Sigmoid colon (tissue), 4 donors: ENCODE data around the gene FKRP.
"Not testable (repeated sequence)": the region's sequence is repeated elsewhere in the genome, so short reads cannot be mapped to it uniquely, and the experiment has no call there.

Experiments
- CTCF ChIP-seq, 4 experiments: fragments of 450-650 bp in 3 of 4; fragments of 200-600 bp in 1 of 4; IDR thresholded peaks; one replicate each; pipeline ENCODE4 v1.5.1; 2016 to 2019; ENCODE audit warnings: antibody characterized with exemption in 4 of 4, mild to moderate bottlenecking in 3 of 4, moderate library complexity in 2 of 4
- EP300 ChIP-seq, 4 donors: sonication (generic); formaldehyde crosslinking; IDR thresholded peaks; one replicate each; pipeline ENCODE4 v1.6.1; 2017; ENCODE audit warnings: antibody characterized with exemption in 4 of 4
- POLR2A ChIP-seq, 2 donors: fragments of 450-650 bp; IDR thresholded peaks; one replicate each; pipeline ENCODE4 v1.6.1; 2016; ENCODE audit warnings: antibody characterized with exemption in 2 of 2, mild to moderate bottlenecking in 2 of 2, moderate library complexity in 2 of 2
- POLR2AphosphoS5 ChIP-seq, 4 donors: sonication (generic); formaldehyde crosslinking; IDR thresholded peaks; one replicate each; pipeline ENCODE4 v1.6.1; 2017; ENCODE audit warnings: antibody characterized with exemption in 4 of 4

DNA sequence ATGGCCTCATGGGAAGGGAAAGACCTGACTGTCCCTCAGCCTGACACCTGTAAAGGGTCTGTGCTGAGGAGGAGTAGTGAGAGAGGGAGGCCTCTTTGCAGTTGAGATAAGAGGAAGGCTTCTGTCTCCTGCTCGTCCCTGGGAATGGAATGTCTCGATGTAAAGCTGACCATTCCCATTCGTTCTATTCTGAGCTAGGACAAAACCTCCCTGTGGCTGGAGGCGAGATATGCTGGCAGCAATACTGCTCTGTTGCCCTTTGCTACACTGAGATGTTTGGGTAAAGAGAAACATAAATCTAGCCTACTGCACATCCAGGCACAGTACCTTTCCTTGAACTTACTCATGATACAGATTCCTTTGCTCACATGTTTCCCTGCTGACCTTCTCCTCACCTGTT, 22.9 kb downstream of the FKRP start:
- not testable (repeated sequence) for TF ChIP-seq POLR2AphosphoS5, POLR2A, CTCF, EP300 (IDR thresholded peaks at IDR 0.05)
